Uterus (tissue), 4 donors: ENCODE measurements around the gene MAPK8IP1. TPM values are rescaled to one million over a fixed set of nuclear protein-coding genes. Genes with fewer than 3 reads are reported as not detected.

Source experiments
- DNase-seq, 2 donors: peaks; one replicate each; pipeline ENCODE4 v3.0.0-alpha.2; 2019 to 2020
- H3K27ac ChIP-seq, 2 donors: fragments of 200-600 bp; sonication (generic); 1 replicate in 1 of 2; 2 replicates in 1 of 2; pipeline ENCODE4 v1.5.1; 2016 to 2018
- H3K27me3 ChIP-seq, 2 donors: fragments of 200-600 bp; sonication (generic); one replicate each; pipeline ENCODE4 v1.5.1; 2018 to 2019; ENCODE audit warnings: control low read depth in 1 of 2
- H3K36me3 ChIP-seq, 2 donors: fragments of 200-600 bp; sonication (generic); one replicate each; pipeline ENCODE4 v1.5.1; 2019; ENCODE audit warnings: control low read depth in 1 of 2
- H3K4me1 ChIP-seq, 2 donors: fragments of 200-600 bp; sonication (generic); one replicate each; pipeline ENCODE4 v1.5.1; 2018 to 2019; ENCODE audit warnings: control low read depth in 1 of 2
- H3K4me3 ChIP-seq, 2 donors: fragments of 200-600 bp; sonication (generic); 1 replicate in 1 of 2; 2 replicates in 1 of 2; pipeline ENCODE4 v1.5.1; 2018 to 2019; ENCODE audit warnings: mild to moderate bottlenecking in 1 of 2
- H3K9me3 ChIP-seq, 2 donors: fragments of 200-600 bp; sonication (generic); one replicate each; pipeline ENCODE4 v1.5.1; 2019; ENCODE audit warnings: control low read depth in 1 of 2
- CTCF ChIP-seq, 4 experiments: fragments of 200-600 bp in 2 of 4; fragments of 450-650 bp in 2 of 4; sonication (generic) in 2 of 4; IDR thresholded peaks; one replicate each; pipeline ENCODE4 v1.5.1; 2016 to 2019; ENCODE audit warnings: antibody characterized with exemption in 4 of 4, mild to moderate bottlenecking in 2 of 4, moderate library complexity in 1 of 4
- POLR2A ChIP-seq, 2 donors: fragments of 450-650 bp; IDR thresholded peaks; one replicate each; pipeline ENCODE4 v1.6.1; 2016; ENCODE audit warnings: antibody characterized with exemption in 2 of 2, mild to moderate bottlenecking in 1 of 2, moderate library complexity in 1 of 2
- intact Hi-C: fragments of 100-400 bp; cut with DNase I; formaldehyde crosslinking; loops from one replicate; pipeline ENCODE4 v1.15.1; 2023; ENCODE audit warnings: low total_unique reads
- total RNA-seq, 4 donors: library from RNA; depleted of rRNA in 3 of 4; stranded (reverse); fragments of >200 nt in 3 of 4; gene quantifications; one replicate each; pipeline versions ENCODE4 v1.1.0 to v1.2.4, GENCODE V29; 2014 to 2023
- donor health status: DM: yes; HTN: yes; CAD: no.

MAPK8IP1 gene
- total RNA-seq, 4 donors from 2014 or later: 2.1 to 29.9 (median 20.0) TPM

- no peaks in the 10 kb centered on the region for H3K36me3 ChIP-seq
- H3K4me3 ChIP-seq: no peak overlapping the region
- H3K27ac ChIP-seq: peak overlapping the region; percentile 66 to 67
- intact Hi-C loops: no loop called here
- H3K4me1 ChIP-seq: peaks cover 0 to 5% of the 10 kb centered on the region in 2 donors
- no peak for TF ChIP-seq CTCF (IDR thresholded peaks at IDR 0.05)
- TF ChIP-seq POLR2A (IDR thresholded peaks at IDR 0.05): no peak
- peak; percentile 47 to 77 for DNase-seq
- no peaks in the 10 kb centered on the region for H3K9me3 ChIP-seq
- H3K27me3 ChIP-seq: no peaks in the 10 kb centered on the region
Observed at GRCh38 chr11:45879803-45880686, 5.4 kb upstream of the MAPK8IP1 start.

DNA sequence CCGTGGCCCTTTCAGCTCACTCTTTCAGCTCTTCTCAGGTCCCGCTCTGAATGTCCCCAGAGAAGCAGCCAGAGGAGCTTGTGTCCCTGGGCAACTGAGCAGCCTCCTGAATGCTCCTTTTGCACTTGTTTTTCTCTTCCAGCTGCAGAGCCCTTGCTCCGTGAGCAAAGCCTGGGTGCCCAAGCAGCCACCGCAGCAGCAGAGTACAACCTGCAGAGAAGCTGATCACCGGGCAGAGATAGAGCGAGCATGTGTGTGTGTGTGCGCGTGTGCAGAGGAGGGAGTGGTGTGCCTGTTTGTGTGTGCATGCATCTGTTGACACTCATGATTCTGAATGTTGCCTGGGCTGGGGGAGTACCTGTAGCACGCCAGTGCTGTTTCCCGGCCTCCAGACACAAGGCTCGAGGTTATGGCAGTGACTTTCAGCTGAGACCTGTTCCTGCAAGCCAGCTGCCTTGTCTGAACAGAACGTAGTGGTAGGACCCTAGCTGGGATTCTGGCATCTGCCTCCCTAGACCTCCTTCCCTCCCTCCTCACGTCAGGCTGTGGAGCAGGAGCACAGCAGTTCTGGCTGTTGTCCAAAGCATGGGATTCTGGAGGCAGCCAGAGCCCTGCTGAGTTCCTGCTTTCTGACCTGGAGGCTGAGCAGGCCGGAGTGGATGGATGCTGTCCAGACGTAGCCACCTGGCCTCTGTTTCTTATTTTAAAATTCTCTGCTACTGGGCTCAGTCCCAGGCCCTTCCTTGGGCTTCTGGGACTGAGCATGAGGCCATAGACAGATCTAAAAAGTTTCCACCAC is 4.5 kb upstream of the MAPK8IP1 start:
- TF ChIP-seq CTCF (IDR thresholded peaks at IDR 0.05): no peak
- TF ChIP-seq POLR2A (IDR thresholded peaks at IDR 0.05): no peak
- intact Hi-C loops: no loop called here
- Histone ChIP-seq H3K4me1 (peaks cover 0 to 10% of the 10 kb centered on the region in 2 donors), H3K27ac (peak overlapping the region; percentile 66 to 67), H3K36me3 (no peaks in the 10 kb centered on the region), H3K27me3 (no peaks in the 10 kb centered on the region), H3K9me3 (no peaks in the 10 kb centered on the region), H3K4me3 (no peak overlapping the region)
- DNase-seq: peak in 1 of 2 donors; percentile 42

GRCh38 chr11:45881708-45882368 is 3.6 kb upstream of the MAPK8IP1 start:
- no peak for DNase-seq
- Histone ChIP-seq H3K4me3 (no peak overlapping the region), H3K4me1 (peaks cover 0 to 11% of the 10 kb centered on the region in 2 donors), H3K9me3 (no peaks in the 10 kb centered on the region), H3K27me3 (no peaks in the 10 kb centered on the region), H3K27ac (peak overlapping the region in 1 of 2 donors; percentile 11), H3K36me3 (no peaks in the 10 kb centered on the region)
- intact Hi-C loops: no loop called here
- TF ChIP-seq CTCF (IDR thresholded peaks at IDR 0.05) (no peak), POLR2A (IDR thresholded peaks at IDR 0.05) (no peak)

DNA sequence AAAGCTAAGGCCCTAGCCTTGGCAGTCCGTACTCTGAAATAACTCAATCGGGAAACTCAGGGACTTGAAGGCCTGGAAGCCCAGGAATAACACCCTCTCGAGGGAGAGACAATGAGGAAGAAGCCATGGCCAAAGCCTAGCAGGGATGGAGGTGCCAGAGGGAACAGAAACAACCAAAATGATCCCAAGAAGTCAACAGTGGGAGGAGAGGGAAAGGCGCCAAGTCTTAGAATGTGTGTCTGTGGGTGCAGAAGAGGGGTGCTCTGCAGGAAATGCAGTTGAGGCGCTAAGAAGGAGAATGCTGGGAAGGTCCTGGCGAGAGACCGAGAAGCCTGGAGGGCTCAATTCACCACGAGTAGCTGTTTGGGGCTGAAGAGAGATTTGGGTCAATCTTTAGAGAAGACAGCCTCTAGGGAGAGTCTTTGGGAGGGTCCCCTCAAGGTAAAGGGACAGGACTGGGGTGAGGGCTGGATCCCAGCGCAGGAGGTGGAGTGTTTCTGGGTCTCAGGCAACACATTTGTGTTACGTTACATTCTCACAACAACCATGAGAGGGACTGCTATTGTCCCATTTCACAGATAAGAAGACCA is 760 bp upstream of the MAPK8IP1 start:
- H3K27me3 ChIP-seq: no peaks in the 10 kb centered on the region
- H3K9me3 ChIP-seq: no peaks in the 10 kb centered on the region
- H3K36me3 ChIP-seq: no peaks in the 10 kb centered on the region
- no peak overlapping the region for H3K27ac ChIP-seq
- TF ChIP-seq CTCF (IDR thresholded peaks at IDR 0.05): no peak
- TF ChIP-seq POLR2A (IDR thresholded peaks at IDR 0.05): no peak
- DNase-seq: no peak
- H3K4me1 ChIP-seq: peaks cover 0 to 11% of the 10 kb centered on the region in 2 donors
- intact Hi-C loops: no loop called here
- no peak overlapping the region for H3K4me3 ChIP-seq
